Esophagus muscularis mucosa (tissue), 3 donors: Measurements from ENCODE around the gene ITSN2.

Experiments used
- EP300 ChIP-seq: sonication (generic); formaldehyde crosslinking; IDR thresholded peaks from one replicate; pipeline ENCODE4 v1.6.1; 2017; ENCODE audit warnings: antibody characterized with exemption
- TF ChIP-seq, protein P1 (sequence below), 3 experiments: fragments of 200-600 bp in 2 of 3; fragments of 450-650 bp in 1 of 3; sonication (generic) in 2 of 3; IDR thresholded peaks; one replicate each; pipeline ENCODE4 v1.5.1; 2017 to 2019; ENCODE audit warnings: antibody characterized with exemption in 3 of 3, mild to moderate bottlenecking in 2 of 3, moderate library complexity in 1 of 3

DNA sequence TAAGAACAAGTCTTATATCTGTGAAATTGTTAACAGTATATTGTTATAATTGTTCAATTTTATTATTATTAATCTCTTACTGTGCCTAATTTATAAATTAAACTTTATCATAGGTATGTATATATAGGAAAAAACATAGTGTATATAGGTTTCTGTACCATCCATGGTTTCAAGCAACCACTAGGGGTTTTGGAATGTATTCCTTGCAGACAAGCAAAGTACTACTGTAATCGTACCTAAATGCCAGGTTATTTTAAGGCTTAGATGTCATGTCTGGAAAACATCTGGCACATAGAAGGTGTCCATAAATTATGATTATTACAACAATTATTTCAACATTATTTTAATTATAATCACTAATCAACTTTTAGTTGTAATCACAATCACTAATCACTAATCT, 8.4 kb downstream of the ITSN2 start:
- TF ChIP-seq, protein P1, sequence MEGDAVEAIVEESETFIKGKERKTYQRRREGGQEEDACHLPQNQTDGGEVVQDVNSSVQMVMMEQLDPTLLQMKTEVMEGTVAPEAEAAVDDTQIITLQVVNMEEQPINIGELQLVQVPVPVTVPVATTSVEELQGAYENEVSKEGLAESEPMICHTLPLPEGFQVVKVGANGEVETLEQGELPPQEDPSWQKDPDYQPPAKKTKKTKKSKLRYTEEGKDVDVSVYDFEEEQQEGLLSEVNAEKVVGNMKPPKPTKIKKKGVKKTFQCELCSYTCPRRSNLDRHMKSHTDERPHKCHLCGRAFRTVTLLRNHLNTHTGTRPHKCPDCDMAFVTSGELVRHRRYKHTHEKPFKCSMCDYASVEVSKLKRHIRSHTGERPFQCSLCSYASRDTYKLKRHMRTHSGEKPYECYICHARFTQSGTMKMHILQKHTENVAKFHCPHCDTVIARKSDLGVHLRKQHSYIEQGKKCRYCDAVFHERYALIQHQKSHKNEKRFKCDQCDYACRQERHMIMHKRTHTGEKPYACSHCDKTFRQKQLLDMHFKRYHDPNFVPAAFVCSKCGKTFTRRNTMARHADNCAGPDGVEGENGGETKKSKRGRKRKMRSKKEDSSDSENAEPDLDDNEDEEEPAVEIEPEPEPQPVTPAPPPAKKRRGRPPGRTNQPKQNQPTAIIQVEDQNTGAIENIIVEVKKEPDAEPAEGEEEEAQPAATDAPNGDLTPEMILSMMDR (IDR thresholded peaks at IDR 0.05), result no peak
- no peak for TF ChIP-seq EP300
